Right atrium auricular region (tissue), 2 donors: ENCODE measurements around the gene LEPR. TPM values are rescaled to one million over a fixed set of nuclear protein-coding genes. Genes with fewer than 3 reads are reported as not detected.

Source experiments
- DNase-seq: peaks from one replicate; pipeline ENCODE4 v3.0.0-alpha.2; 2019; ENCODE audit warnings: low spot score
- H3K27ac ChIP-seq, 2 donors: fragments of 200-600 bp; sonication (generic); 1 replicate in 1 of 2; 2 replicates in 1 of 2; pipeline ENCODE4 v1.5.1; 2016 to 2019
- H3K27me3 ChIP-seq, 2 donors: fragments of 200-600 bp; sonication (generic); one replicate each; pipeline versions ENCODE4 v1.5.1 to v1.6.0; 2017 to 2019
- H3K36me3 ChIP-seq: fragments of 200-600 bp; sonication (generic); one replicate; pipeline ENCODE4 v1.5.1; 2016
- H3K4me1 ChIP-seq, 2 donors: fragments of 200-600 bp; sonication (generic); one replicate each; pipeline versions ENCODE4 v1.5.1 to v1.6.0; 2017 to 2019
- H3K4me3 ChIP-seq, 2 donors: fragments of 200-600 bp; sonication (generic); 1 replicate in 1 of 2; 2 replicates in 1 of 2; pipeline ENCODE4 v1.5.1; 2017 to 2019; ENCODE audit warnings: mild to moderate bottlenecking in 1 of 2, moderate library complexity in 1 of 2
- H3K9me3 ChIP-seq, 2 donors: fragments of 200-600 bp; sonication (generic); one replicate each; pipeline ENCODE4 v1.5.1; 2019
- CTCF ChIP-seq, 2 donors: fragments of 200-600 bp; sonication (generic); IDR thresholded peaks; one replicate each; pipeline ENCODE4 v1.5.1; 2019; ENCODE audit warnings: antibody characterized with exemption in 2 of 2
- total RNA-seq, 2 donors: library from RNA; depleted of rRNA; stranded (reverse); fragments of >200 nt; gene quantifications; one replicate each; pipeline ENCODE4 v1.1.0, GENCODE V29; 2016

LEPR gene
- total RNA-seq, 2 donors from 2014 or later, result 10.8 to 25.2 TPM

- Histone ChIP-seq H3K27me3 (no peaks in the 10 kb centered on the region), H3K4me3 (no peak overlapping the region), H3K27ac (no peak overlapping the region), H3K9me3 (no peaks in the 10 kb centered on the region), H3K36me3 (no peaks in the 10 kb centered on the region), H3K4me1 (no peaks in the 10 kb centered on the region)
- DNase-seq, result no peak
- TF ChIP-seq CTCF (IDR thresholded peaks at IDR 0.05), result no peak
Observed at GRCh38 chr1:65440322-65440900, 19.9 kb downstream of the LEPR start.

GRCh38 chr1:65440915-65441314 is 20.4 kb downstream of the LEPR start:
- no peaks in the 10 kb centered on the region for H3K36me3 ChIP-seq
- H3K4me3 ChIP-seq, result no peak overlapping the region
- H3K27me3 ChIP-seq, result no peaks in the 10 kb centered on the region
- DNase-seq, result no peak
- no peak overlapping the region for H3K27ac ChIP-seq
- no peaks in the 10 kb centered on the region for H3K4me1 ChIP-seq
- no peaks in the 10 kb centered on the region for H3K9me3 ChIP-seq
- TF ChIP-seq CTCF (IDR thresholded peaks at IDR 0.05), result no peak

- Histone ChIP-seq H3K36me3 (no peaks in the 10 kb centered on the region), H3K27ac (no peak overlapping the region), H3K27me3 (no peaks in the 10 kb centered on the region), H3K9me3 (no peaks in the 10 kb centered on the region), H3K4me1 (no peaks in the 10 kb centered on the region), H3K4me3 (no peak overlapping the region)
- DNase-seq, result no peak
- no peak for TF ChIP-seq CTCF (IDR thresholded peaks at IDR 0.05)
Observed at GRCh38 chr1:65441464-65441863, 21.0 kb downstream of the LEPR start.

- H3K27me3 ChIP-seq, result no peaks in the 10 kb centered on the region
- no peaks in the 10 kb centered on the region for H3K36me3 ChIP-seq
- H3K4me1 ChIP-seq, result no peaks in the 10 kb centered on the region
- no peaks in the 10 kb centered on the region for H3K9me3 ChIP-seq
- no peak overlapping the region for H3K4me3 ChIP-seq
- DNase-seq, result no peak
- no peak for TF ChIP-seq CTCF (IDR thresholded peaks at IDR 0.05)
- no peak overlapping the region for H3K27ac ChIP-seq
Observed at GRCh38 chr1:65442442-65442841, 22.0 kb downstream of the LEPR start.

DNA sequence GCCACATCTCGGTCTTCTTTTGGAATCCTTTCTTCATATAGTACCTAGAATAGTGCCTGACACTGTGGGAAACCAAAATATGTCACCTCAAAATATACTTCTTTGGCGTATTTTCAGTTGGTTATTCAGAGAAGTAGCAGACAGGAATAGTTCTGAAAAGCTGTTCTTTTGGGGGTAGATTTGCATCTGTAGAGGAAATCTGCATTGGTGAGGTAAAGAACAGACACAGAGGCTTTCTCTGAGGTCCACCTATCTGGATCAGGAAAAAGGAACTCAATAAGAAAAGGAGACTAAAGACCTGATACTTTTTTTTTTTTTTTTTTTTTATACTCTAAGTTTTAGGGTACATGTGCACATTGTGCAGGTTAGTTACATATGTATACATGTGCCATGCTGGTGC is 23.2 kb downstream of the LEPR start:
- H3K4me3 ChIP-seq, result no peak overlapping the region

More for the DNA sequence above, 23.2 kb downstream of the LEPR start:
- TF ChIP-seq CTCF (IDR thresholded peaks at IDR 0.05), result no peak
- no peak overlapping the region for H3K27ac ChIP-seq
- no peak for DNase-seq
- H3K4me1 ChIP-seq, result no peaks in the 10 kb centered on the region
- H3K27me3 ChIP-seq, result no peaks in the 10 kb centered on the region
- H3K36me3 ChIP-seq, result no peaks in the 10 kb centered on the region
- H3K9me3 ChIP-seq, result no peaks in the 10 kb centered on the region
